ENCODE data around the gene SLC25A43.

Gene SLC25A43

DNA sequence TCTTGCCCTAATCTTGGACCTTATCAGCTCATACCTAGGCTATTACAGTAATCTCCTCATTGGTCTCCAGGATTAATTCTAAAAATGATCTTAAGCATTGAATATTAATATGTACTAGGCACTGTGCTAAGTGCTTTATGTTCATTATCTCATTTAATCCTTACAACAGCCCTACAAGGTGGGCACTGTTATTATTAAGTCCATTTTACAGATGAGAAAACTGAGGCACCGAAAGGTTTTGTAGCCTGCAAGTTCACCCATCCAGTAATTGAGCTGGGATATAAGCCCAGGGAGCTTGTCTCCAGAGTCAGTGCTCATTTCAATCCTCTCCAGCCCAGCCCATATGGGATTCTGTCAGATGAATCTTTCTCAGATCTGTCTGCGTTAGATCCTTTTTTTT is 20.8 kb downstream of the SLC25A43 start:
- TF ChIP-seq, protein P1, sequence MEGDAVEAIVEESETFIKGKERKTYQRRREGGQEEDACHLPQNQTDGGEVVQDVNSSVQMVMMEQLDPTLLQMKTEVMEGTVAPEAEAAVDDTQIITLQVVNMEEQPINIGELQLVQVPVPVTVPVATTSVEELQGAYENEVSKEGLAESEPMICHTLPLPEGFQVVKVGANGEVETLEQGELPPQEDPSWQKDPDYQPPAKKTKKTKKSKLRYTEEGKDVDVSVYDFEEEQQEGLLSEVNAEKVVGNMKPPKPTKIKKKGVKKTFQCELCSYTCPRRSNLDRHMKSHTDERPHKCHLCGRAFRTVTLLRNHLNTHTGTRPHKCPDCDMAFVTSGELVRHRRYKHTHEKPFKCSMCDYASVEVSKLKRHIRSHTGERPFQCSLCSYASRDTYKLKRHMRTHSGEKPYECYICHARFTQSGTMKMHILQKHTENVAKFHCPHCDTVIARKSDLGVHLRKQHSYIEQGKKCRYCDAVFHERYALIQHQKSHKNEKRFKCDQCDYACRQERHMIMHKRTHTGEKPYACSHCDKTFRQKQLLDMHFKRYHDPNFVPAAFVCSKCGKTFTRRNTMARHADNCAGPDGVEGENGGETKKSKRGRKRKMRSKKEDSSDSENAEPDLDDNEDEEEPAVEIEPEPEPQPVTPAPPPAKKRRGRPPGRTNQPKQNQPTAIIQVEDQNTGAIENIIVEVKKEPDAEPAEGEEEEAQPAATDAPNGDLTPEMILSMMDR (IDR thresholded peaks at IDR 0.05; ENCODE audit: insufficient read depth, low read length): no peak
- TF ChIP-seq GABPA (IDR thresholded peaks at IDR 0.05; ENCODE audit: low read depth): no peak
- TF ChIP-seq SPI1 (IDR thresholded peaks at IDR 0.05; ENCODE audit: borderline replicate concordance, low read depth): no peak
- TF ChIP-seq, protein P2, sequence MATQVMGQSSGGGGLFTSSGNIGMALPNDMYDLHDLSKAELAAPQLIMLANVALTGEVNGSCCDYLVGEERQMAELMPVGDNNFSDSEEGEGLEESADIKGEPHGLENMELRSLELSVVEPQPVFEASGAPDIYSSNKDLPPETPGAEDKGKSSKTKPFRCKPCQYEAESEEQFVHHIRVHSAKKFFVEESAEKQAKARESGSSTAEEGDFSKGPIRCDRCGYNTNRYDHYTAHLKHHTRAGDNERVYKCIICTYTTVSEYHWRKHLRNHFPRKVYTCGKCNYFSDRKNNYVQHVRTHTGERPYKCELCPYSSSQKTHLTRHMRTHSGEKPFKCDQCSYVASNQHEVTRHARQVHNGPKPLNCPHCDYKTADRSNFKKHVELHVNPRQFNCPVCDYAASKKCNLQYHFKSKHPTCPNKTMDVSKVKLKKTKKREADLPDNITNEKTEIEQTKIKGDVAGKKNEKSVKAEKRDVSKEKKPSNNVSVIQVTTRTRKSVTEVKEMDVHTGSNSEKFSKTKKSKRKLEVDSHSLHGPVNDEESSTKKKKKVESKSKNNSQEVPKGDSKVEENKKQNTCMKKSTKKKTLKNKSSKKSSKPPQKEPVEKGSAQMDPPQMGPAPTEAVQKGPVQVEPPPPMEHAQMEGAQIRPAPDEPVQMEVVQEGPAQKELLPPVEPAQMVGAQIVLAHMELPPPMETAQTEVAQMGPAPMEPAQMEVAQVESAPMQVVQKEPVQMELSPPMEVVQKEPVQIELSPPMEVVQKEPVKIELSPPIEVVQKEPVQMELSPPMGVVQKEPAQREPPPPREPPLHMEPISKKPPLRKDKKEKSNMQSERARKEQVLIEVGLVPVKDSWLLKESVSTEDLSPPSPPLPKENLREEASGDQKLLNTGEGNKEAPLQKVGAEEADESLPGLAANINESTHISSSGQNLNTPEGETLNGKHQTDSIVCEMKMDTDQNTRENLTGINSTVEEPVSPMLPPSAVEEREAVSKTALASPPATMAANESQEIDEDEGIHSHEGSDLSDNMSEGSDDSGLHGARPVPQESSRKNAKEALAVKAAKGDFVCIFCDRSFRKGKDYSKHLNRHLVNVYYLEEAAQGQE (IDR thresholded peaks at IDR 0.05; ENCODE audit: insufficient replicate concordance, low read depth): no peak
- TF ChIP-seq POLR2AphosphoS5 (IDR thresholded peaks at IDR 0.05; ENCODE audit: low read depth): no peak
- Histone ChIP-seq H3K27ac (replicated peaks) (no peak overlapping the region), H3K27me3 (ENCODE audit: insufficient read depth, poor library complexity, severe bottlenecking) (no peaks in the 10 kb centered on the region), H3K4me3 (replicated peaks; ENCODE audit: insufficient read depth, low read length) (no peak overlapping the region)
- no peak for DNase-seq (ENCODE audit: low read depth in 1 of 2, low spot score in 1 of 2)

DNA sequence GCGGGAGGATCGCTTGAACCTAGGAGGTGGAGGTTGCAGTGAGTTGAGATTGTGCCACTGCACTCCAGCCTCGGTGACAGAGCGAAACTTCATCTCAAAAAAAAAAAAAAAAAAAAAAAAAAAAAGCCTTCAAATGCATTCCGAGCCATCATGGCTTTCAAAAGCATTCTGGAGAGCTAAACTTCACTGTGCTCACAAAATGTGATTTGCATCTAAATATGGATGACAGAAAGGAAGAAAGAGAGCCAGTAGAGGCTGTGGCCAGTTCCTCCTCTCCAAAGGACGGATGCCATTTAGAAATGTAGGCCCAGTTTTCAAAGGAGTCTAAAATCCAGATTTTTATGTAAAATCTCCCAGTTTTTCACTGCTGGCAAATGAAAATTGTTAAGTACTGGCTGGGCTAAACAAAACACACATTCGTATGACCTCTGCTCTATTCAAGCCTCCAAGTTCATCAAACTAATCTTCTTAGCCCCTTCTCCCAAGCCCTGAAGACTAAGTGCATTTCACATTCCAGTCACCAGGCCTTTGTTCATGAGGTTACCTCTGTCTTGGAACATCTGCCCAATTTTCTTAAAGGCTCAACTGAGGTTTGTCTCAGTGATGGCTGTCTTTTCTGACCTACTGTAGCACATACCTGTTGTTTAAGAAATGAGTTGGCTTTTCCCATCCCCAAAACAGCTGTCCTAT is 22.0 kb downstream of the SLC25A43 start:
- H3K27me3 ChIP-seq (ENCODE audit: insufficient read depth, poor library complexity, severe bottlenecking): no peaks in the 10 kb centered on the region
- DNase-seq (ENCODE audit: low read depth in 1 of 2, low spot score in 1 of 2): no peak

DNA sequence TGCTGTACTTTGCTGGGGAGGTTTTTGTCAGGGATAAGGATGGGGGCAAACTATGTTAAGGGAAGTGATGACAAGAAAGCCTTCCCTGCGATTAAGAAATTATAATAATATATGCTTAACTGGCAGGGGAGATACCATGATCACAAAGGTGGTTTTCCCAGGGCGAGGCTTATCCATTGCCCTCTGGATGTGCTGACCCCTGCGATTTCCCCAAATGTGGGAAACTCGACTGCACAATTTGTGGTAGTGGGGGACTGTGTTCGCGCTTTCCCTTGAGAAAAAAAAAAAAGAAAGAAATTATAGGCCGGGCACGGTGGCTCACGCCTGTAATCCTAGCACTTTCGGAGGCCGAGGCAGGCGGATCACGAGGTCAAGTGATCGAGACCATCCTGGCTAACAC is 24.5 kb downstream of the SLC25A43 start:
- TF ChIP-seq POLR2AphosphoS5 (IDR thresholded peaks at IDR 0.05; ENCODE audit: low read depth) (no peak), SPI1 (IDR thresholded peaks at IDR 0.05; ENCODE audit: borderline replicate concordance, low read depth) (no peak), GABPA (IDR thresholded peaks at IDR 0.05; ENCODE audit: low read depth) (no peak)
- Histone ChIP-seq H3K27ac (replicated peaks) (no peak overlapping the region), H3K4me3 (replicated peaks; ENCODE audit: insufficient read depth, low read length) (no peak overlapping the region), H3K27me3 (ENCODE audit: insufficient read depth, poor library complexity, severe bottlenecking) (no peaks in the 10 kb centered on the region)
- no peak for DNase-seq (ENCODE audit: low read depth in 1 of 2, low spot score in 1 of 2)

More for the DNA sequence above, 22.0 kb downstream of the SLC25A43 start:
- TF ChIP-seq SPI1 (IDR thresholded peaks at IDR 0.05; ENCODE audit: borderline replicate concordance, low read depth): no peak
- TF ChIP-seq, protein P2 (IDR thresholded peaks at IDR 0.05; ENCODE audit: insufficient replicate concordance, low read depth): no peak
- TF ChIP-seq POLR2AphosphoS5 (IDR thresholded peaks at IDR 0.05; ENCODE audit: low read depth): no peak
- TF ChIP-seq, protein P1 (IDR thresholded peaks at IDR 0.05; ENCODE audit: insufficient read depth, low read length): no peak
- no peak for TF ChIP-seq GABPA (IDR thresholded peaks at IDR 0.05; ENCODE audit: low read depth)
- Histone ChIP-seq H3K27ac (replicated peaks) (no peak overlapping the region), H3K4me3 (replicated peaks; ENCODE audit: insufficient read depth, low read length) (no peak overlapping the region)

DNA sequence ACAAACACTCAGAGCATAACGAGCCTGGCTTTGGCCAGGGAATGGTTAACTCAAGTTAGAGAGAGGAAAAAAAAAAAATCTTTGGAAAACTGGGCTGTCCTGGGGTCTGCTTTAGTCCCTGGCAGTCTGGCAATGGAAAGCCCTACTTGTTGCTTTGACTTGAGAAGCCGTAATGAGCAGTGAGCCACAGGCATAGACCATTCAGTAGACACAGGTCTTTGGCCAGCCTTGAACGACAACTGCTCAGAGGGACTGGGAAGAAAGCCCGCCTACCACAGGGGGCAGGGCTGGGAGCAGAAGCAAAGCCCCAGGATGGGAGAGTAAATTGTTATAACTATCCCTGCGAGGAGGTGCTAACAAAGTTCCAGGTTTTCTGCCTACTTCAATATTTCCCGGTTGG is 25.9 kb downstream of the SLC25A43 start:
- Histone ChIP-seq H3K27ac (replicated peaks) (no peak overlapping the region), H3K27me3 (ENCODE audit: insufficient read depth, poor library complexity, severe bottlenecking) (no peaks in the 10 kb centered on the region), H3K4me3 (replicated peaks; ENCODE audit: insufficient read depth, low read length) (no peak overlapping the region)
- DNase-seq (ENCODE audit: low read depth in 1 of 2, low spot score in 1 of 2): no peak
- TF ChIP-seq, protein P2 (IDR thresholded peaks at IDR 0.05; ENCODE audit: insufficient replicate concordance, low read depth): no peak
- TF ChIP-seq GABPA (IDR thresholded peaks at IDR 0.05; ENCODE audit: low read depth) (no peak), SPI1 (IDR thresholded peaks at IDR 0.05; ENCODE audit: borderline replicate concordance, low read depth) (no peak), POLR2AphosphoS5 (IDR thresholded peaks at IDR 0.05; ENCODE audit: low read depth) (no peak)
- TF ChIP-seq, protein P1 (IDR thresholded peaks at IDR 0.05; ENCODE audit: insufficient read depth, low read length): no peak
